IMR-90 (cell line): ENCODE measurements around the gene SIRT5. TPM values are rescaled to one million over a fixed set of nuclear protein-coding genes. Genes with fewer than 3 reads are reported as not detected.

Experiments used
- ATAC-seq: fragments of 200-7000 bp; cut with Tn5 transposase; 2 replicates; pipeline ENCODE4 v1.9.1; 2020; ENCODE audit warnings: low read depth, mild to moderate bottlenecking, moderate library complexity
- BruUV-seq: library from RNA; stranded (reverse); fragments of 400-500 nt; replicated peaks from 2 replicates; lab custom pipeline; 2021; lab: Mats Ljungman, UMichigan
- CTCF ChIA-PET: fragments of 300-600 bp; formaldehyde crosslinking; extraction: SDS; loops from one replicate; lab custom pipeline; 2021; ENCODE audit warnings: antibody characterized with exemption; lab: Yijun Ruan, JAX
- POLR2A ChIA-PET: fragments of 300-600 bp; sonication (Branson Sonifier 250); formaldehyde crosslinking; loops from one replicate; lab custom pipeline; 2022; ENCODE audit warnings: antibody characterized with exemption; ENCODE audit not compliant: unreplicated experiment; lab: Charles Lee
- DNase-seq: peaks from one replicate; pipeline ENCODE4 v3.0.0; 2013
- H2AFZ ChIP-seq: replicated peaks from 2 replicates; pipeline ENCODE3; 2013; ENCODE audit warnings: low read length, mild to moderate bottlenecking; ENCODE audit not compliant: poor library complexity
- H2AK5ac ChIP-seq: 2 replicates; pipeline ENCODE4 v1.6.1; 2013; ENCODE audit warnings: low read depth, low read length, inconsistent platforms
- H2AK9ac ChIP-seq: replicated peaks from 2 replicates; pipeline ENCODE3; 2013; ENCODE audit warnings: mild to moderate bottlenecking, low read depth, low read length, moderate library complexity; ENCODE audit not compliant: poor library complexity
- H2BK120ac ChIP-seq: 2 replicates; pipeline ENCODE4 v1.6.1; 2013; ENCODE audit warnings: low read depth, low read length, inconsistent platforms
- H2BK15ac ChIP-seq: 3 replicates; pipeline ENCODE4 v1.6.1; 2013; ENCODE audit warnings: low read depth, low read length, inconsistent platforms
- H2BK20ac ChIP-seq: 2 replicates; pipeline ENCODE4 v1.6.1; 2013; ENCODE audit warnings: low read depth, mild to moderate bottlenecking, inconsistent platforms, low read length, moderate library complexity
- H2BK5ac ChIP-seq: 2 replicates; pipeline ENCODE4 v1.6.1; 2013; ENCODE audit warnings: mild to moderate bottlenecking, low read depth, low read length, inconsistent platforms; ENCODE audit not compliant: poor library complexity, severe bottlenecking
- H3K14ac ChIP-seq: replicated peaks from 2 replicates; pipeline ENCODE4 v1.6.1; 2013; ENCODE audit warnings: low read depth, low read length, inconsistent platforms
- H3K18ac ChIP-seq: 2 replicates; pipeline ENCODE4 v1.6.1; 2013; ENCODE audit warnings: low read depth, low read length, control low read depth
- H3K23ac ChIP-seq: 2 replicates; pipeline ENCODE4 v1.6.1; 2013; ENCODE audit warnings: low read depth, low read length, inconsistent platforms
- H3K27ac ChIP-seq: 2 replicates; pipeline ENCODE4 v1.5.1; 2013; ENCODE audit warnings: mild to moderate bottlenecking, control low read depth, low read length; ENCODE audit not compliant: insufficient read depth
- H3K27me3 ChIP-seq: 2 replicates; pipeline ENCODE4 v1.6.1; 2013; ENCODE audit warnings: low read length; ENCODE audit not compliant: control insufficient read depth, insufficient read depth
- H3K36me3 ChIP-seq: 2 replicates; pipeline ENCODE4 v1.6.1; 2013; ENCODE audit warnings: low read length, mixed read lengths; ENCODE audit not compliant: control insufficient read depth, insufficient read depth
- H3K4ac ChIP-seq: 2 replicates; pipeline ENCODE4 v1.6.1; 2013; ENCODE audit warnings: low read depth, low read length, inconsistent platforms
- H3K4me1 ChIP-seq: 2 replicates; pipeline ENCODE4 v1.6.1; 2013; ENCODE audit warnings: low read length, mixed read lengths; ENCODE audit not compliant: control insufficient read depth, insufficient read depth
- H3K4me2 ChIP-seq: 2 replicates; pipeline ENCODE4 v1.6.1; 2013; ENCODE audit warnings: low read depth, mild to moderate bottlenecking, control low read depth, low read length, moderate library complexity
- H3K4me3 ChIP-seq: 2 replicates; pipeline ENCODE4 v1.5.1; 2013; ENCODE audit warnings: low read depth, mild to moderate bottlenecking, control low read depth, low read length, moderate library complexity; ENCODE audit not compliant: insufficient read depth
- H3K56ac ChIP-seq: 2 replicates; pipeline ENCODE4 v1.6.1; 2013; ENCODE audit warnings: low read length, inconsistent platforms; ENCODE audit not compliant: insufficient read depth; ENCODE audit errors: extremely low read depth
- H3K79me1 ChIP-seq, 2 experiments: 2 replicates each; pipeline ENCODE4 v1.6.1; 2013; ENCODE audit warnings: low read length in 2 of 2, inconsistent platforms in 1 of 2, low read depth in 1 of 2
- H3K9ac ChIP-seq: 2 replicates; pipeline ENCODE4 v1.6.1; 2013; ENCODE audit warnings: low read depth, low read length, control low read depth
- H3K9me1 ChIP-seq: 2 replicates; pipeline ENCODE4 v1.6.1; 2013; ENCODE audit warnings: low read length, inconsistent platforms; ENCODE audit not compliant: insufficient read depth
- H3K9me3 ChIP-seq: 2 replicates; pipeline ENCODE4 v1.6.1; 2013; ENCODE audit warnings: low read length; ENCODE audit not compliant: control insufficient read depth, insufficient read depth
- H4K20me1 ChIP-seq: 2 replicates; pipeline ENCODE4 v1.6.1; 2013; ENCODE audit warnings: low read length, inconsistent platforms; ENCODE audit not compliant: insufficient read depth
- H4K5ac ChIP-seq: 2 replicates; pipeline ENCODE4 v1.6.1; 2013; ENCODE audit warnings: mild to moderate bottlenecking, low read depth, low read length, control low read depth
- H4K8ac ChIP-seq, 2 experiments: 2 replicates each; pipeline ENCODE4 v1.6.1; 2013; ENCODE audit warnings: low read depth in 2 of 2, low read length in 2 of 2, control low read depth in 1 of 2, inconsistent platforms in 1 of 2
- H4K91ac ChIP-seq: 2 replicates; pipeline ENCODE4 v1.6.1; 2013; ENCODE audit warnings: low read depth, low read length, inconsistent platforms; ENCODE audit not compliant: insufficient read depth
- BHLHE40 ChIP-seq: fragments of 150-350 bp; IDR thresholded peaks from 2 replicates; pipeline ENCODE4 v1.6.1; 2016; ENCODE audit warnings: mild to moderate bottlenecking, low read depth, low read length
- CEBPB ChIP-seq: IDR thresholded peaks from 2 replicates; pipeline ENCODE4 v1.6.1; 2012; ENCODE audit warnings: low read depth, low read length, improper control_type of control experiment
- CHD1 ChIP-seq: IDR thresholded peaks from 2 replicates; pipeline ENCODE4 v1.6.1; 2012; ENCODE audit warnings: low read depth, low read length, improper control_type of control experiment
- MAZ ChIP-seq: IDR thresholded peaks from 2 replicates; pipeline ENCODE4 v1.6.1; 2012; ENCODE audit warnings: low read depth, mild to moderate bottlenecking, low read length, improper control_type of control experiment, moderate library complexity, borderline replicate concordance
- MXI1 ChIP-seq: IDR thresholded peaks from 2 replicates; pipeline ENCODE4 v1.6.1; 2012; ENCODE audit warnings: low read depth, mild to moderate bottlenecking, low read length, moderate library complexity, borderline replicate concordance
- WGBS, 2 experiments: methylation state at CpG; one replicate each; pipeline versions ENCODE4 v1.1.5 to v1.1.7; 2013; ENCODE audit warnings: missing lambda C conversion rate in 2 of 2; ENCODE audit not compliant: insufficient read length in 1 of 2; ENCODE audit errors: extremely low coverage in 2 of 2; 5-methylcytosine and 5-hydroxymethylcytosine counted together
- dilution Hi-C: fragments of 300-500 bp; cut with HindIII; formaldehyde crosslinking; loops from one replicate; pipeline ENCODE4 v1.14.3; 2018; ENCODE audit warnings: low sequenced_read_pairs; ENCODE audit not compliant: unreplicated experiment
- in situ Hi-C: fragments of 300-500 bp; cut with MboI; formaldehyde crosslinking; loops from 3 replicates; pipeline ENCODE4 v1.14.3; 2019; ENCODE audit warnings: low sequenced_read_pairs, inconsistent platforms, mixed read lengths
- intact Hi-C: fragments of 100-400 bp; cut with micrococcal nuclease; formaldehyde crosslinking; loops from 2 replicates; pipeline ENCODE4 v1.10.0; 2022
- polyA plus RNA-seq, 3 experiments: library from polyadenylated mRNA; depleted of rRNA; stranded (reverse); fragments of >200 nt; gene quantifications; 2 replicates each; pipeline ENCODE4 v1.2.3, GENCODE V29; 2012; ENCODE audit warnings: low replicate concordance in 1 of 3
- total RNA-seq: library from RNA; depleted of rRNA; stranded (reverse); fragments of >200 nt; gene quantifications from 2 replicates; pipeline ENCODE4 v1.2.3, GENCODE V29; 2012

The SIRT5 gene
- total and polyA plus RNA-seq, 2 of the 4 experiments (the other 2 are of a cell fraction): 4.7 to 5.2 TPM

GRCh38 chr6:13593103-13593502 is 18.7 kb downstream of the SIRT5 start:
- Histone ChIP-seq H2BK20ac (no peak overlapping the region), H2AFZ (no peak overlapping the region), H2AK9ac (no peak overlapping the region), H4K91ac (no peak overlapping the region), H3K27ac (no peak overlapping the region), H3K4me1 (peaks cover 4% of the 10 kb centered on the region; the same call in 1 of the 2 replicates), H3K4me3 (no peak overlapping the region), H3K4ac (no peak overlapping the region), H3K56ac (no peak overlapping the region), H3K23ac (no peak overlapping the region), H3K9ac (no peak overlapping the region), H2AK5ac (no peak overlapping the region), H4K5ac (no peak overlapping the region), H3K36me3 (peaks cover 18% of the 10 kb centered on the region), H4K20me1 (no peaks in the 10 kb centered on the region; the same call in 1 of the 2 replicates), H3K14ac (no peak overlapping the region), H3K79me1 (no peaks in the 10 kb centered on the region), H3K9me1 (peaks cover 4% of the 10 kb centered on the region), H2BK15ac (no peak overlapping the region), H3K18ac (no peak overlapping the region), H3K9me3 (no peaks in the 10 kb centered on the region), H3K4me2 (no peak overlapping the region), H3K27me3 (no peaks in the 10 kb centered on the region), H2BK120ac (no peak overlapping the region), H2BK5ac (no peak overlapping the region), H4K8ac (no peak overlapping the region)
- in situ Hi-C loops (no loop called here), intact Hi-C loops (no loop called here), dilution Hi-C loops (no loop called here)
- POLR2A ChIA-PET: no interaction called here
- BruUV-seq: no TSS peak
- no peak for ATAC-seq
- no peak for DNase-seq
- CTCF ChIA-PET: interaction anchor here (0.6 kb wide), 1 partner anchor 21 kb away, joined by 4 read pairs; no protein-coding TSS in a partner anchor
- WGBS, 2 experiments: 84% methylated on average over 3 of the region's 6 CpGs; no CpG with 5 or more reads in 1 of the 2 experiments
- no peak for TF ChIP-seq CHD1
- no peak for TF ChIP-seq BHLHE40
- TF ChIP-seq MAZ: no peak
- no peak for TF ChIP-seq MXI1
- TF ChIP-seq CEBPB: no peak
